Skeletal muscle tissue (tissue), 4 donors: ENCODE measurements around the gene CCNL1. TPM values are rescaled to one million over a fixed set of nuclear protein-coding genes. Genes with fewer than 3 reads are reported as not detected.

Experiments
- H3K27ac ChIP-seq: one replicate; pipeline ENCODE4 v1.7.0; 2013; ENCODE audit warnings: mild to moderate bottlenecking, low read depth, low read length, inconsistent platforms
- H3K27me3 ChIP-seq, 3 donors: one replicate each; pipeline ENCODE4 v1.7.0; 2013; ENCODE audit warnings: low read length in 3 of 3; ENCODE audit not compliant: control insufficient read depth in 3 of 3, insufficient read depth in 3 of 3
- H3K36me3 ChIP-seq, 3 donors: one replicate each; pipeline ENCODE4 v1.7.0; 2013; ENCODE audit warnings: low read length in 3 of 3; ENCODE audit not compliant: control insufficient read depth in 3 of 3, insufficient read depth in 3 of 3
- H3K4me1 ChIP-seq, 3 donors: one replicate each; pipeline ENCODE4 v1.7.0; 2013; ENCODE audit warnings: low read length in 3 of 3, mild to moderate bottlenecking in 3 of 3; ENCODE audit not compliant: control insufficient read depth in 3 of 3, insufficient read depth in 3 of 3
- H3K4me3 ChIP-seq, 3 donors: one replicate each; pipeline ENCODE4 v1.7.0; 2013; ENCODE audit warnings: low read length in 3 of 3
- H3K9ac ChIP-seq, 3 donors: one replicate each; pipeline ENCODE4 v1.7.0; 2013; ENCODE audit warnings: low read length in 3 of 3, mild to moderate bottlenecking in 3 of 3, moderate library complexity in 2 of 3, low read depth in 1 of 3
- H3K9me3 ChIP-seq, 3 donors: one replicate each; pipeline ENCODE4 v1.7.0; 2013; ENCODE audit warnings: low read length in 3 of 3; ENCODE audit not compliant: control insufficient read depth in 3 of 3
- total RNA-seq: library from RNA; depleted of rRNA; stranded (reverse); fragments of >200 nt; gene quantifications from one replicate; pipeline ENCODE4 v1.2.3, GENCODE V29; 2014
- donor health status: Osteomylitis.

The CCNL1 gene
- total RNA-seq, 1 donor from 2014 or later: 52.7 TPM

DNA sequence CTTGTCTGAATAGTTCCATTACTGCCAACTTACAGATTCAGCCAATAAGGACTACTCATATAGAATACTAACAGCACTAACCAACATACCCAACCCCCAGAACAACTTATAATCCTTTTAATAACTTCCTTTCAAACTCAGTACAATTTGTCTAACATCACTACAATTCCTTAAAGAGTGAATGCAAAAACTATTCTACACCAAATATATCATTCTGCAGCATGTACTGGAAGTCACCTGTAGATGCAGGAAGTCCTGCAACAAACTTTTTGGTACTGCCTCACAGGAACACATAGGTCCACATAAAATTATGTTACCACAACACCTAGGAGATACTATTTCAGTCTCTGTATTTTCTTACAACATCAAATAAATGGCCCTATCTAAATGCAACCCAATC, 2.1 kb downstream of the CCNL1 start:
- Histone ChIP-seq H3K27ac (peak overlapping the region; percentile 100), H3K36me3 (peaks cover 16 to 32% (median 27%) of the 10 kb centered on the region in 3 donors), H3K9me3 (no peaks in the 10 kb centered on the region), H3K9ac (peak overlapping the region in 1 of 3 donors; percentile 100), H3K4me1 (peaks cover 37 to 54% (median 45%) of the 10 kb centered on the region in 3 donors), H3K27me3 (no peaks in the 10 kb centered on the region), H3K4me3 (peak overlapping the region in 2 of 3 donors; percentile 92 to 99)

DNA sequence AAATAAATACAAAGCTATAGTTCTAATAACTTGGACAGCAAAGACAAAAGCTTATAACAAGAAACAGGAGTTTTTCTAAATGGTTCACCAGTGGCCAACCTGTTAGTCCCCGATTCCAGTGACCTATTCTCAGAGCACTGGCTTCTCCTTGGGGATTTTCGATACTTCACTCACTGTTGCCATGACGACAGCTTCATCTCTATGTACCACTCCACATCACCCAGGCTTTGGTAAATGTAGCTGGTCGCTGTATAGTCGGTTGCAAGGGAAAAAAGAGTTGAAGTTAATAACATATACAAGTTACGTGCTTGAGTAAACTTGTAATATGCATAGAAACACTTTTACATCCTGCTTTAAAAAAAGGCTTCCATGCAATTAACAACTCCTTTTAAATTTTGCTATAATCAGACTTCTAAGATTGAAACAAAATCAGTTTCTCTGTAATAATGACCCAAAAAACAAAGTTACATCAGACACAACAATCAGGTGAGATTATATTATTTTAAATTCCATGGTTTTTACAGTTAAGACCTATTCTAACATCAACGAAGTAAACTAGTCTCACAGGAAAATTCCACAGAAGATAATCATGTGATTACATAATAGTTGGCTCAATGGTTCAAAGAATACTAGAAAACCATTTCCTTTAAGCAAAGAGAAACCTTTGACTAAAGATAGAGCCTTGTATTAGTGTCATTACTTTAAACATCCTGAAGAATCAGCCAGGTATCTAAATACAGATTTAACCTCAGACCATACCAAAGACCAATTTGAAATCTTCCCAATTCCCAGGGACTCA, 2.9 kb downstream of the CCNL1 start:
- H3K27ac ChIP-seq: no peak overlapping the region
- no peaks in the 10 kb centered on the region for H3K9me3 ChIP-seq
- H3K9ac ChIP-seq: peak overlapping the region in 1 of 3 donors; percentile 4
- peak overlapping the region in 2 of 3 donors; percentile 34 to 46 for H3K4me3 ChIP-seq
- peaks cover 37 to 54% (median 45%) of the 10 kb centered on the region in 3 donors for H3K4me1 ChIP-seq
- H3K27me3 ChIP-seq: no peaks in the 10 kb centered on the region
- peaks cover 16 to 38% (median 35%) of the 10 kb centered on the region in 3 donors for H3K36me3 ChIP-seq

DNA sequence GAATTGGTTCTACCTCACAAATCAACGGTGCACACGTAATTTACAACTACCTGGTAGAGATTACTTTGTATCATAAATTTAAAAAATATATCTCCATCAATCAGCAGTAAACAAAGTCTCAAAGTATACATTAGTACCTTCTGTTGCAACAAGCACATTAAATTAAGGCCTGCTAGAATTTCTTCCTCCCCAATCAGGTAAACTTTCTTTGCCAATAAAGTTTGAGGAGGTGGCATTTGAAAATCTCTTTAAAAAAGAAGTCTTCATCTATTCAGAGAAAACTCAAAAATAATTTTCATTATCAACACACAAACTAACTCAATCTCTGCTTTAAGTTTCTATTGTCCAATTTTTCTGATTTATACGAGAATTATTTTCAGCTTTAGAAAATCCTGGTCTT, 4.4 kb downstream of the CCNL1 start:
- Histone ChIP-seq H3K4me3 (no peak overlapping the region), H3K27ac (no peak overlapping the region), H3K9me3 (no peaks in the 10 kb centered on the region), H3K9ac (peak overlapping the region in 2 of 3 donors; percentile 2 to 18), H3K36me3 (peaks cover 24 to 49% (median 49%) of the 10 kb centered on the region in 3 donors), H3K4me1 (peaks cover 32 to 54% (median 45%) of the 10 kb centered on the region in 3 donors), H3K27me3 (no peaks in the 10 kb centered on the region)

GRCh38 chr3:157154563-157155330, 5.2 kb downstream of the CCNL1 start:
- peaks cover 29 to 58% (median 55%) of the 10 kb centered on the region in 3 donors for H3K36me3 ChIP-seq
- H3K9me3 ChIP-seq: no peaks in the 10 kb centered on the region
- peaks cover 32 to 54% (median 43%) of the 10 kb centered on the region in 3 donors for H3K4me1 ChIP-seq
- peak overlapping the region; percentile 9 for H3K27ac ChIP-seq
- H3K4me3 ChIP-seq: peak overlapping the region in 2 of 3 donors; percentile 6 to 31
- H3K9ac ChIP-seq: peak overlapping the region; percentile 2 to 28 (median 3)
- no peaks in the 10 kb centered on the region for H3K27me3 ChIP-seq

- Histone ChIP-seq H3K9me3 (no peaks in the 10 kb centered on the region), H3K27me3 (no peaks in the 10 kb centered on the region), H3K9ac (no peak overlapping the region), H3K27ac (no peak overlapping the region), H3K4me3 (no peak overlapping the region), H3K36me3 (peaks cover 39 to 76% (median 66%) of the 10 kb centered on the region in 3 donors), H3K4me1 (peaks cover 23 to 42% (median 33%) of the 10 kb centered on the region in 3 donors)
Measured at GRCh38 chr3:157152930-157153329, 7.0 kb downstream of the CCNL1 start.

- Histone ChIP-seq H3K4me3 (no peak overlapping the region), H3K27ac (no peak overlapping the region), H3K36me3 (peaks cover 37 to 74% (median 64%) of the 10 kb centered on the region in 3 donors), H3K4me1 (peaks cover 19 to 37% (median 28%) of the 10 kb centered on the region in 3 donors), H3K27me3 (no peaks in the 10 kb centered on the region), H3K9ac (no peak overlapping the region), H3K9me3 (no peaks in the 10 kb centered on the region)
Measured at GRCh38 chr3:157152438-157152837, 7.5 kb downstream of the CCNL1 start.

- H3K4me1 ChIP-seq: peaks cover 12 to 29% (median 21%) of the 10 kb centered on the region in 3 donors
- no peaks in the 10 kb centered on the region for H3K27me3 ChIP-seq
- H3K36me3 ChIP-seq: peaks cover 38 to 72% (median 63%) of the 10 kb centered on the region in 3 donors
- no peak overlapping the region for H3K9ac ChIP-seq
- no peak overlapping the region for H3K27ac ChIP-seq
- H3K9me3 ChIP-seq: no peaks in the 10 kb centered on the region
- H3K4me3 ChIP-seq: no peak overlapping the region
Measured at GRCh38 chr3:157151627-157152026, 8.3 kb downstream of the CCNL1 start.

GRCh38 chr3:157151151-157151550, 8.8 kb downstream of the CCNL1 start:
- no peak overlapping the region for H3K9ac ChIP-seq
- H3K4me1 ChIP-seq: peaks cover 12 to 25% (median 16%) of the 10 kb centered on the region in 3 donors
- H3K36me3 ChIP-seq: peaks cover 39 to 72% (median 63%) of the 10 kb centered on the region in 3 donors
- no peak overlapping the region for H3K27ac ChIP-seq
- H3K4me3 ChIP-seq: no peak overlapping the region
- H3K27me3 ChIP-seq: no peaks in the 10 kb centered on the region
- no peaks in the 10 kb centered on the region for H3K9me3 ChIP-seq

- Histone ChIP-seq H3K4me1 (peaks cover 0 to 6% (median 4%) of the 10 kb centered on the region in 3 donors), H3K36me3 (peaks cover 47 to 80% (median 72%) of the 10 kb centered on the region in 3 donors), H3K9me3 (no peaks in the 10 kb centered on the region), H3K9ac (no peak overlapping the region), H3K27ac (no peak overlapping the region), H3K4me3 (no peak overlapping the region), H3K27me3 (no peaks in the 10 kb centered on the region)
Measured at GRCh38 chr3:157149136-157149696, 10.7 kb downstream of the CCNL1 start.
